Inflammatory macrophage treated with lipopolysaccharide for 1 hour (primary cell): ENCODE results near the gene SNUPN.
A peak's percentile ranks its signal among the peaks of the same experiment; 100 is the strongest.

ENCODE experiments used
- DNase-seq, 2 donors: peaks; one replicate each; pipeline ENCODE4 v3.0.0-alpha.2; 2020 to 2022

SNUPN gene

DNA sequence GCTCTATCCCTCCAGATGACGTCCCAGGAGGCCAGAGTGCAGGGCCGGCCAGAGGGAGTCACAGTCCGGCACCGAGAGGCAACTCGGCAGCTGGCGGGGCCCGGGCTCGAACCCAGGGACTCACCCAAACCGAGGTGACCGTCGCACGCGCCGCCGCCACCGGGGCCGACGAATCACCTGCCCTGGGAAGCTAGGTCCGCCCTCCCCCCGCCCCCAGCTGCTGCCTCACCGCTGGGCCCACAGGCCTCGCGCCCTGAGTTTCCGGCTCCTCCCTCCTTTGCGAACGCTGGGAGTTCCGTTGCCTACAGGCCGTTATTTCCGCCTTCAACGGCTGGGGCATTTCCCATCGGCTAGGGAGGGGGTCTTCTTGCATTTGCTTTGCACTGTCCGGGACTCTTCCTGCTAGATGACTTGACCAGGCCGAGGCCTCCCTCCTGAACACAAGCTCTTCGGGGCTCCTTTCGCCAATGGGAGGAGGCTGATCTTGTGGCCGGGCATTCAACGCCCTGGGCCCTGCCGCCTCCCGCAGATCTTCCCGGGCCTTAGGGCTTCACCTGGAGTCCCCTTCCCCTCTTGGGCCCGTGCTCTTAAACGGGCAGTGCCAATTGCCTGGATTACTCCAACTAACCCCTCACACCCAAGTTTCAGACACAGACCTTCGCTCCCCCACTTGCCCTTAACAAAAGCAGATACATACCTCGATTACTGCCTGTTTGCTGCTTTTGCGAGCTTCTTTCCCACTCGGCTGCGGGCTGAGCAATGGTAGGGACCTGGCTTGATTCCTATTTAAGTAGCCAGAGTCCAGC, at the start of gene SNUPN:
Gene SNUPN (minus strand): TSS at position 184 of the 806 bp plus-strand sequence. CDS start 4,674 bp downstream, outside the sequence.
- peak; percentile 90 to 92 for DNase-seq

- no peak for DNase-seq
Observed at GRCh38 chr15:75674366-75674765, 48.8 kb upstream of the SNUPN start.

DNA sequence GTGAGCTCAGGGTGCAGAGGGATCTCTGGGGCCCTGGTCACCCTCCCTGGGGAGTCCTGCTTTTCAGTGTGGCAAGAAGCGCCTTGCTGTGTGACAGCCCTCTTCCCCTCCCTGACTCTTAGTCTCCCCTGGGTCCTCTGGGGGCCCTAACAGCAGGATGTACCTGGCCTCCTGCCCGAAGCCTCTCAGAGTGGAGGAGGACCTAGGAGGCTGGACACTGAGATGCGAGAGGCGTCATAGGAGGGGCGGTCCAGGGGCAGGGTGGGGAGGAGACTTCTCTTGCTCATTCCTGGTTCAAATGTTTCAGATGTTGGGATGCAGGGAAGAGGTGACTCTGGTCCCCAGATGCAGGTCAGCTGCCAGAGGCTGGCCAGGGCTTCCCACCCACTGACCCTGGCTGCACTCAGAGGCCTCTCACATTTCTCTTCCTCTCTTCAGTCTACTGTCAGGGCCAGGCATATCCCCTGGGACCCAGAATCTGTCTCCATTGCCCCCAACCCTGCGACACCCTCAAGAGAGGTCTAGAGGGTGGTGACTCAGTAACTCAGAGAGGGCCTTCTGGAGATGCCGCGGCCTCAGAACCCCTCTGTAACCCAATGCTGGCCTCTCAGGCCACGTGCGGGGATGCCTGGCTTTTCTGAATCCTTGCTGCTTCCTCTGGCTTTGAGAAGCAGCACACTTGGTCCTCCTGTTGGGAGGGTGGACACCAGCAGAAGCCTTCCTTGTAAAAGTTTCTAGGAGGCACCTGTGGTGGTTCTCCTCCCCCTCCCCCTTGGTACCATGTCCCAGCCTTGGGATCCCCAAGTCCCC, 48.1 kb upstream of the SNUPN start:
- DNase-seq = no peak

DNA sequence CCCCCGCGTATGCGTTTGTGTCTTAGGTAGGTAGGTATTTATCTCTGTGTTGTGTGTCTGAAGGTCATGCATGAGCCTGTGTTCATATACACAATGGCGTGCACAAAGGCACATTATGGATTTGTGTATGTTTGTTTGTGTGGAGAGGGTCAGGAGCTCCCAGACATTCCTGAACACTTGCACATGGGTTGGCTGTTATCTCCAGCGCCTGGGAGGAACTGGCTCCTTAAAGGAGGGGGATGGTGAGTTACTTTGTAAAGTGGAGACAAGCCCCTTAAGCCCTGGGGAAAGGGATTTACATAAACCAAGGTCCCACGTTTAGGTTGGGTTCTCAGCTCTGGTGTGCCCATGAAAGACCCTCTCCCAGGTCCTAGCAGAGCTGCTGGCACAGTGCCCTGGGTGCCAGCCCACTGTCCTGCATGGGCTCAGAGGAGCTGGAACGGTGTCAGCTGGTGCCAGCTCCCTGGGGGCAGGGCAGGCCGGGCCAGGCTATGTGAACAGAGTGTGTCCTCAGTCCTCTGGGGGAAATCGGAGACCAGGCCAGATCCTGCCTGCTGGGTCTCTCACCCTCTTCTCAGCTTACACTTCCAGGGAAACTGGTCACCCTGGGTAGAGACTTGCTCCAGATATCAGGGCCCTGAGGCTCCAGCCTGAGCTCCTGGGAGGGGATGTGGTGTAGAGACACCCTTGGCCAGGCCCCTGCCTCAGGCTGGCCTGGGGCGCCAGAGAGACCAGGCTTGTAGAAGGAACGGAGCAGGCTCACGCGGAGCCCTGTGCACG, 47.3 kb upstream of the SNUPN start:
- DNase-seq = no peak

- DNase-seq = no peak
Observed at GRCh38 chr15:75671730-75672602, 46.4 kb upstream of the SNUPN start.

DNA sequence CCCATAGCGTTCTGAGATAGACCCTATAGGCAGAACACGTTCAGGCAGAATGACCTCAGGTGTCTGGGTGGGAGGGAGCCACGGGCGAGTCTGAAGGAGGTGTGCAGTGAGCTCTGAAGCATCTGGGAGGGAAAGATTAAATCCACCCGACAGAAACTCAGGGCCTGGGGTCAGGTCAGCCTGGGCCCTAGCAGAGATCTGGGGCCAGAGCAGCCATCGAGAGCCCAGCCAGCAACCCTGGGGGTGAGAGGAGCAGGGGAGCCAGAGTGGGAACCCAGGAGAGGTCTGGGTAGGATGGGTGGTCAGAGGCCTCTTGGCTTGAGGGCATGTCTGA, 44.3 kb upstream of the SNUPN start:
- DNase-seq = no peak

DNA sequence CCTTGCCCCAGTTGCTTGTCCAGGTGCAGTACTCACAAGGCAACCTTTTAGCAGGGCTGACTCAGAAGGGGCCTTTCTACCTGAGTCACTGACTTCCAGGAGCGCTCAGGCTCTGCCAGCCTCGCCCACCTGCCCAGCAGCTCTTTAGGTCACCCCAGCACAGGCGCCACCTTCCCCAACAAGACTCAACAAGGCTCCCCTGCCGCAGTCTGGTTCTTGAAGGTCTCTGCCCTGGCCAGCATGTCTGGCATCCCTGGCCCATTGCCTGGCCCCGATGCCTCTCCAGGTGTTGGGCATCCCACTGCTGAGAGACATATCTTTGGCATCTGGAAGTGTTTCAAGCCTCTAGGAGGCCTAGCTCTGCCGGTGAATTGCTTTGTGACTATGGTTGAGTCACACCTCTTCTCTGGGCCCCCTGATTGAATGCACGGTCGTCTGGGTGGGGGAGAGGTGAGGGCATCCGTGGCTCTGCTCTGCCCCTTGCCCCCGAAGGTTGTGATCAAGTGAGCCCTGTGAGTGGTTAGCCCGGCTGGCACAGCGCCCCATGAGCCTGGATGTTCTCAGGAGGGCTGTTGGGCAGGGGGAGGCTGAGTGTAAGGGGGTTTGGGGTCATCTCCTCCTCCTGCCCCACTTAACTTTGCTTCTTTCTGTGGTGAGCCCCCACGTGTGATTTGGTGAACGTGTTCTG, 43.8 kb upstream of the SNUPN start:
- no peak for DNase-seq

- DNase-seq = peak; percentile 34 to 56
Observed at GRCh38 chr15:75666823-75667501, 41.4 kb upstream of the SNUPN start.

DNA sequence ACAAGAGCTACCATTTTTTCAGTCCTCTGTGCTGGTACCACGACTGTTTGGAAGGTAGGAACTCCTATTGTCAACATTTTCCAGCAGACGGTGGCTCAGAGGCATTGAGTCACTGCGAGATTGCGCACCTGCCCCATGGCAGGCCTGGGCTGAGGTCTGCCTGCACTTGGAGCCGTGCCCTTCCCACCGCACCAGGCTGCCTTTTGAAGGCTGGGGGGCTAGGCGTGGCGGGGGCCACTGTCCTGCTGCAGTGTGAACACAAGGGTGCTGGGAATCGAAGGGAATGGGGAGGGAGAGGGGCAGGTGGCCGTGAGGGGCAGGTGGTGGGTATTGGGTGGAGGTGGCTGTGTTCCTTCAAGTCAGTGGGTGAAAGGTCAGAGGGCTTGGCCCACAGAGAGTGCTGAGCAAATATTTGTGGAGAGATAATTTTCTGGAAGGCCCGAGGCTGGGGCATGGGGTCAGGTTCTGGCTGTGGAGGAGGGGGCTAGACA, 38.5 kb upstream of the SNUPN start:
- DNase-seq = no peak

- DNase-seq = no peak
Observed at GRCh38 chr15:75662823-75663519, 37.4 kb upstream of the SNUPN start.

DNA sequence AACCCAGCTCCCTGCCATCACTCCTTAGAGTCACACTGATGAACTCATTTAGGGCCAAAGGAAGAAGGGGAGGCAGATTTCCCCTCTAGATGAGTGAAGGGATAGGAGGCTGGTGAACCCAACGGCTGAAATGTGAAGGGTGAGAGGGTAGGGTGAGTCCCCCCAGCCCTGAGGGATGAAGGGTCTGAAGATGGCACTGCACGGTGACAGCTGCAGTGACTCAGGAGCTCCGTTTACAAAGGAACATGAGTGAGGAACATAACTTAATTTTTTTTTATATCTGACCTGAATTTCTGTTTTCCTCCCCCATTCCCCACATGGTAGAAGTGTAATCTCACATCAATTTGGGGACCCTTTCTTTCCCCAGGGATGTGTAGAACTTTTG, 36.2 kb upstream of the SNUPN start:
- DNase-seq = no peak

GRCh38 chr15:75661100-75661755, 35.7 kb upstream of the SNUPN start:
- DNase-seq = peak in 1 of 2 donors; percentile 13

- no peak for DNase-seq
Observed at GRCh38 chr15:75659928-75660645, 34.6 kb upstream of the SNUPN start.

- peak in 1 of 2 donors; percentile 8 for DNase-seq
Observed at GRCh38 chr15:75659141-75659771, 33.7 kb upstream of the SNUPN start.

DNA sequence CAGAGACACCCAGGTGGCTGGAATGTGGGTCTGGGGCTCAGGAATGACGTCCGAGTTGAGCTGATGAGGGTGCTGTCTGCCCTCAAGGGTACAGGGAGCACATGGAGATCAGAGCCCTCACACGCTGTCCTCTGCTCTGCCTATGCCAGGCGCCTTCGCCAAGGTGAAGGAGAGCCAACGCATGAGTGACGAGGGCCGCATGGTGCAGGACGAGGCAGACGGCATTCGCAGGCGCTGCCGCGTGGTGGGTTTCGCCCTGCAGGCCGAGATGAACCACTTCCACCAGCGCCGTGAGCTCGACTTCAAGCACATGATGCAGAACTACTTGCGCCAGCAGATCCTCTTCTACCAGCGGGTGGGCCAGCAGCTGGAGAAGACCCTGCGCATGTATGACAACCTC, 31.3 kb upstream of the SNUPN start:
- DNase-seq = no peak

DNA sequence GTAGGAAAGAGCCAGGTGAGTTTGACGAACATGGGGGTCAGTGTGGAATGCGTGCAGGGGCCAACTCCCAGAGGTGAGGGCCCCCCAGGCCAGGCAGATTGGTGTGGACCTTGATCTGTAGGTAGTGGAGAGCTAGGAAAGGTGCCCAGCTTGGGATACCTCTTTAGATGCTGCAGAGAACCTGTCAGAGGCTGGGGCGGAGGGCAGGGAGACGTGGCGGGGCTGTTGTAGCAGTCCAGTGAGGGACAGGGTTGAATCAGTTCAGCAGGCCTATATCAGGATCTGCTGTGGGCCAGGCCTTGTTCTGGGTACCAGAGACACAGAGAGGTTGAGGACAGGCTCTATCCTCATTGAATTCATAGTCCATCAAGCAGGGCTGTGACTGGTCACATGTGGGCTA, 30.8 kb upstream of the SNUPN start:
- no peak for DNase-seq

DNA sequence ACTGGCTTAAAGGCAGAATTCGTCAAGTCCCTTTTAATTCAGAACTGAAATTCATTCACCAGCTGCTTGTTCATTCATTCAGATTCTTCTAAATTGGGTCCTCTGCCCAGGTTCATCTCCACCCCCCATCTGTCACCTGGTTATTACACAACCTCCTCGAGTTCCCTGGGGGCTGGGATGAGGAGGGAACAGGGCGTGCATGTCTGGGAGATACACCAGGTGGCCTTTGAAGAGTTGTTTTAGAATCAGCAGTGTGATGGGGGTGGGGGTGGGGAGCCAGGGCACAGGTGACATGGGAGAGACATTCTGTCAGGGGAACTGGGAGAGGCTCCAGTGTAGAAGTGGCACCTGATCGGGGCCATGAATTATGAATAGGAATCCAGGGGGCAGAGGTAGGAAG, 30.4 kb upstream of the SNUPN start:
- no peak for DNase-seq

GRCh38 chr15:75654201-75654907, 28.8 kb upstream of the SNUPN start:
- no peak for DNase-seq
